HepG2 (cell line): ENCODE measurements around the gene NIPSNAP3A. TPM values are rescaled to one million over a fixed set of nuclear protein-coding genes. Genes with fewer than 3 reads are reported as not detected.

Source experiments
- ATF4 ChIP-seq, 2 experiments: fragments of 450-650 bp in 1 of 2; sonication (generic) in 1 of 2; formaldehyde crosslinking; IDR thresholded peaks; 2 replicates each; pipeline versions ENCODE4 v1.5.0 to v1.8.0; 2020 to 2022; ENCODE audit warnings: mild to moderate bottlenecking in 1 of 2, missing genetic modification reagents in 1 of 2
- HOXD1 ChIP-seq: sonication (generic); formaldehyde crosslinking; IDR thresholded peaks from 2 replicates; pipeline ENCODE4 v1.5.0; 2020; ENCODE audit warnings: missing genetic modification reagents
- NBN ChIP-seq: fragments of 450-650 bp; conservative IDR thresholded peaks from 2 replicates; pipeline ENCODE4 v1.6.1; 2017
- NKX3-1 ChIP-seq: sonication (generic); formaldehyde crosslinking; IDR thresholded peaks from 2 replicates; pipeline ENCODE4 v1.5.0; 2020; ENCODE audit warnings: missing genetic modification reagents
- YEATS4 ChIP-seq: sonication (generic); formaldehyde crosslinking; IDR thresholded peaks from 2 replicates; pipeline ENCODE4 v1.4.0; 2020; ENCODE audit warnings: missing genetic modification reagents, borderline replicate concordance
- ZNF615 ChIP-seq: sonication (generic); formaldehyde crosslinking; IDR thresholded peaks from 2 replicates; pipeline ENCODE4 v1.5.0; 2020; ENCODE audit warnings: mild to moderate bottlenecking, missing genetic modification reagents, borderline replicate concordance
- ZNF83 ChIP-seq: sonication (generic); formaldehyde crosslinking; IDR thresholded peaks from 2 replicates; pipeline ENCODE4 v1.4.0; 2020; ENCODE audit warnings: missing genetic modification reagents, mild to moderate bottlenecking, borderline replicate concordance
- ZNF841 ChIP-seq: sonication (generic); formaldehyde crosslinking; IDR thresholded peaks from 2 replicates; pipeline ENCODE4 v1.8.1; 2023; ENCODE audit warnings: missing genetic modification reagents, borderline replicate concordance
- polyA plus RNA-seq, 8 experiments: library from polyadenylated mRNA; depleted of rRNA in 3 of 8; stranded (reverse) in 7 of 8; unstranded in 1 of 8; fragments of >200 nt; fragmentation: Illumina TruSeq in 4 of 8; extraction: Trizol in 4 of 8; gene quantifications; 2 replicates each; pipeline versions ENCODE4 v1.2.1 to v1.2.3, GENCODE V29; 2011 to 2016; ENCODE audit warnings: low read depth in 4 of 8, missing spikeins in 1 of 8, mixed read lengths in 1 of 8; ENCODE audit not compliant: insufficient read depth in 1 of 8
- total RNA-seq, 5 experiments: library from RNA; depleted of rRNA; stranded (reverse); fragments of >200 nt; fragmentation: Illumina TruSeq; extraction: Trizol; gene quantifications; 2 replicates each; pipeline ENCODE4 v1.2.3, GENCODE V29; 2016; ENCODE audit warnings: low read depth in 1 of 5
- TF ChIP-seq, protein P1 (sequence below), 2 experiments: sonication (generic) in 1 of 2; formaldehyde crosslinking in 1 of 2; IDR thresholded peaks; 2 replicates each; pipeline versions ENCODE4 v1.4.0 to v1.6.1; 2016 to 2020; ENCODE audit warnings: borderline replicate concordance in 1 of 2, low read depth in 1 of 2, mild to moderate bottlenecking in 1 of 2, missing genetic modification reagents in 1 of 2

Gene NIPSNAP3A
- total and polyA plus RNA-seq, 2 of the 13 experiments (the other 11 are each of a cell fraction or from before 2014, with no cell fraction given) = 13.7 to 14.6 TPM

DNA sequence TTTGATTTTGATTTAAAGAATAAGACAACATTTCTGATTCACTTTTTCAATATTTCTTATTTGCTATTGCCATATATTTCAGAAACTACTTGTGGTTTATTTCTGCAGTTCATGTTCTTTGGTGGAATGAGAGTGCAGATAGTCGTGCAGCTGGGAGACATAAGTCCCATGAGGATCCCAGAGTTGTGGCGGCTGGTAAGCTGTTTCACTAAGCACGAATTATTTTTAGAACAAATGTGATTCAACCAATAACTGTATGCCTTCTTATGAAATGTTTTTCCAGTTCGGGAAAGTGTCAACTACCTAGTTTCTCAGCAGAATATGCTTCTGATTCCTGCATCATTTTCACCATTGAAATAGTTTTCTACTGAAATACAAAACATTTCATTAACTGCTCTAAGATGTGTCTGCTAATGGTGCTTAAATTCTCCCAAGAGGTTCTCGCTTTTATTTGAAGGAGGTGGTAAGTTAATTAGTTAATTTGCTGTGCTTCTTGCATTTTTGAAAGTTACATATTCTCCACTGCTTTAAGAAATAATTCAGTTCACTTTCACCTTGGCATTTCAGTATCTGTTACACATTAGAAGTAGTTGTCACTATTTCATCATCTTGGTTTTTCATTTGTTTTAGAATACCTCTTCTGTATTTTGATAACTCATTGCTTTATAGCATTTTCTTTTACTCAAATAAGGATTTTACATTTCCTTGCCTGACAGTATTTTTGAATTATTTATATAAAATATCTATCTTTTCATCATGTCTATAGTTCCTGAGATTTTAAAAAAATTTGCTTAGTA is 25.4 kb downstream of the NIPSNAP3A start (continued):
- no peak for TF ChIP-seq ZNF83 (CRISPR knock-in tag)
- TF ChIP-seq, protein P1, sequence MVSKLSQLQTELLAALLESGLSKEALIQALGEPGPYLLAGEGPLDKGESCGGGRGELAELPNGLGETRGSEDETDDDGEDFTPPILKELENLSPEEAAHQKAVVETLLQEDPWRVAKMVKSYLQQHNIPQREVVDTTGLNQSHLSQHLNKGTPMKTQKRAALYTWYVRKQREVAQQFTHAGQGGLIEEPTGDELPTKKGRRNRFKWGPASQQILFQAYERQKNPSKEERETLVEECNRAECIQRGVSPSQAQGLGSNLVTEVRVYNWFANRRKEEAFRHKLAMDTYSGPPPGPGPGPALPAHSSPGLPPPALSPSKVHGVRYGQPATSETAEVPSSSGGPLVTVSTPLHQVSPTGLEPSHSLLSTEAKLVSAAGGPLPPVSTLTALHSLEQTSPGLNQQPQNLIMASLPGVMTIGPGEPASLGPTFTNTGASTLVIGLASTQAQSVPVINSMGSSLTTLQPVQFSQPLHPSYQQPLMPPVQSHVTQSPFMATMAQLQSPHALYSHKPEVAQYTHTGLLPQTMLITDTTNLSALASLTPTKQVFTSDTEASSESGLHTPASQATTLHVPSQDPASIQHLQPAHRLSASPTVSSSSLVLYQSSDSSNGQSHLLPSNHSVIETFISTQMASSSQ (IDR thresholded peaks at IDR 0.05; ENCODE audit: low read depth) = no peak
- TF ChIP-seq, protein P1 (CRISPR knock-in tag; IDR thresholded peaks at IDR 0.05; ENCODE audit: borderline replicate concordance) = no peak
- TF ChIP-seq YEATS4 (CRISPR knock-in tag) = no peak
- no peak for TF ChIP-seq ZNF615
- TF ChIP-seq NKX3-1 (CRISPR knock-in tag) = no peak
- TF ChIP-seq NBN = no peak
- TF ChIP-seq ZNF841 (CRISPR knock-in tag) = no peak
- no peak for TF ChIP-seq ATF4 (CRISPR knock-in tag; IDR thresholded peaks at IDR 0.05)
- no peak for TF ChIP-seq HOXD1 (CRISPR knock-in tag)
